A549 (cell line): ENCODE data around the gene OBSCN. TPM values are rescaled to one million over a fixed set of nuclear protein-coding genes. Genes with fewer than 3 reads are reported as not detected.
A peak's percentile ranks its signal among the peaks of the same experiment; 100 is the strongest.

Experiments
- ATAC-seq, 2 experiments: fragments of 200-7000 bp in 1 of 2; fragments of >200 bp in 1 of 2; cut with Nextera tagmentation in 1 of 2; cut with Tn5 transposase in 1 of 2; 3 replicates each; pipeline versions ENCODE4 v1.8.0 to v1.9.1; 2018 to 2020; ENCODE audit warnings: mild to moderate bottlenecking in 1 of 2, moderate library complexity in 1 of 2
- CTCF ChIA-PET: fragments of 300-600 bp; sonication (Branson Sonifier 250); formaldehyde crosslinking; extraction: SDS; loops from one replicate; lab custom pipeline; 2021; ENCODE audit warnings: antibody characterized with exemption, inconsistent platforms; lab: Yijun Ruan, JAX
- POLR2A ChIA-PET: fragments of 350-600 bp; formaldehyde crosslinking; extraction: SDS; loops from one replicate; lab custom pipeline; 2021; ENCODE audit warnings: antibody characterized with exemption, inconsistent platforms; lab: Yijun Ruan, JAX
- DNase-seq, 2 experiments: peaks; one replicate each; pipeline versions ENCODE4 v3.0.0 to v3.0.0-alpha.2; 2011 to 2016; ENCODE audit warnings: low read depth in 1 of 2, low spot score in 1 of 2
- FAIRE-seq: peaks from 2 replicates; lab custom pipeline; 2011; peaks lifted over from hg19 to GRCh38; lab: Jason Lieb, UNC
- H3K27ac ChIP-seq, 2 experiments: fragments of >200 bp; sonication (Bioruptor Twin); formaldehyde crosslinking; 3 replicates each; pipeline ENCODE4 v1.5.1; 2016 to 2017
- H3K4me1 ChIP-seq: fragments of >200 bp; sonication (Bioruptor Twin); formaldehyde crosslinking; 3 replicates; pipeline ENCODE4 v1.6.1; 2016
- H3K4me2 ChIP-seq: fragments of >200 bp; sonication (Bioruptor Twin); formaldehyde crosslinking; 3 replicates; pipeline ENCODE4 v1.6.1; 2016
- H3K4me3 ChIP-seq: fragments of >200 bp; sonication (Bioruptor Twin); formaldehyde crosslinking; 3 replicates; pipeline ENCODE4 v1.5.1; 2016
- H3K9me3 ChIP-seq: fragments of >200 bp; sonication (Bioruptor Twin); formaldehyde crosslinking; 3 replicates; pipeline ENCODE4 v1.6.1; 2016
- ATOH8 ChIP-seq: fragments of 250-450 bp; sonication (Bioruptor Pico); IDR thresholded peaks from 2 replicates; pipeline ENCODE4 v1.5.0; 2020; ENCODE audit warnings: low read depth, mild to moderate bottlenecking, moderate library complexity
- BHLHE40 ChIP-seq: IDR thresholded peaks from 2 replicates; pipeline ENCODE4 v1.6.1; 2012; ENCODE audit warnings: low read depth, low read length, inconsistent platforms
- CHD2 ChIP-seq: fragments of 150-350 bp; IDR thresholded peaks from 2 replicates; pipeline ENCODE4 v1.6.1; 2014; ENCODE audit warnings: low read length; ENCODE audit not compliant: partially characterized antibody
- EHF ChIP-seq: fragments of 250-450 bp; sonication (Bioruptor Pico); IDR thresholded peaks from 2 replicates; pipeline ENCODE4 v1.5.0; 2020; ENCODE audit warnings: mild to moderate bottlenecking
- EP300 ChIP-seq, 2 experiments: fragments of >200 bp; sonication (Bioruptor Twin); formaldehyde crosslinking; IDR thresholded peaks; 2 replicates in 1 of 2; 3 replicates in 1 of 2; pipeline ENCODE4 v1.6.1; 2016 to 2017
- FOSB ChIP-seq: fragments of 250-450 bp; sonication (Bioruptor Pico); IDR thresholded peaks from 2 replicates; pipeline ENCODE4 v1.5.0; 2020; ENCODE audit warnings: mild to moderate bottlenecking, moderate library complexity
- FOSL2 ChIP-seq, 2 experiments: fragments of 450-650 bp in 1 of 2; fragments of >200 bp in 1 of 2; sonication (Bioruptor Twin) in 1 of 2; formaldehyde crosslinking; IDR thresholded peaks; 2 replicates each; pipeline versions ENCODE4 v1.5.0 to v1.6.1; 2016 to 2020; ENCODE audit warnings: mild to moderate bottlenecking in 1 of 2, moderate library complexity in 1 of 2
- FOXS1 ChIP-seq: fragments of 250-450 bp; sonication (Bioruptor Pico); IDR thresholded peaks from 2 replicates; pipeline ENCODE4 v1.5.0; 2020; ENCODE audit warnings: mild to moderate bottlenecking, moderate library complexity
- HDAC2 ChIP-seq: fragments of 200-600 bp; sonication (generic); IDR thresholded peaks from 2 replicates; pipeline ENCODE4 v1.6.1; 2016
- HES2 ChIP-seq: fragments of >200 bp; sonication (Bioruptor Twin); formaldehyde crosslinking; IDR thresholded peaks from 2 replicates; pipeline ENCODE4 v1.6.1; 2016
- HOXA7 ChIP-seq: fragments of 250-450 bp; sonication (Bioruptor Pico); IDR thresholded peaks from 2 replicates; pipeline ENCODE4 v1.5.0; 2020; ENCODE audit warnings: mild to moderate bottlenecking, moderate library complexity
- JUN ChIP-seq, 2 experiments: fragments of >200 bp; sonication (Bioruptor Twin); formaldehyde crosslinking; IDR thresholded peaks; 2 replicates in 1 of 2; 3 replicates in 1 of 2; pipeline ENCODE4 v1.6.1; 2016 to 2017
- JUNB ChIP-seq: fragments of >200 bp; sonication (Bioruptor Twin); formaldehyde crosslinking; IDR thresholded peaks from 2 replicates; pipeline ENCODE4 v1.6.1; 2016
- KDM5A ChIP-seq: fragments of 200-600 bp; sonication (generic); IDR thresholded peaks from 2 replicates; pipeline ENCODE4 v1.6.1; 2016; ENCODE audit warnings: antibody characterized with exemption, mild to moderate bottlenecking
- MAFK ChIP-seq: fragments of 450-650 bp; IDR thresholded peaks from 2 replicates; pipeline ENCODE4 v1.6.1; 2014; ENCODE audit not compliant: partially characterized antibody
- NFE2L2 ChIP-seq: fragments of 150-350 bp; conservative IDR thresholded peaks from 2 replicates; pipeline ENCODE4 v1.6.1; 2014; ENCODE audit warnings: low read length
- NPAS2 ChIP-seq: fragments of 250-450 bp; sonication (Bioruptor Pico); IDR thresholded peaks from 2 replicates; pipeline ENCODE4 v1.8.0; 2022; ENCODE audit warnings: mild to moderate bottlenecking, moderate library complexity, borderline replicate concordance
- PHF8 ChIP-seq: fragments of 200-600 bp; sonication (generic); IDR thresholded peaks from 2 replicates; pipeline ENCODE4 v1.6.1; 2016; ENCODE audit warnings: low read depth, mild to moderate bottlenecking, antibody characterized with exemption, moderate library complexity, borderline replicate concordance
- RFX5 ChIP-seq: fragments of 450-650 bp; IDR thresholded peaks from 2 replicates; pipeline ENCODE4 v1.7.1; 2014; ENCODE audit warnings: antibody characterized with exemption, mild to moderate bottlenecking, moderate library complexity
- SREBF2 ChIP-seq: fragments of 450-650 bp; IDR thresholded peaks from 2 replicates; pipeline ENCODE4 v1.6.1; 2014; ENCODE audit warnings: mild to moderate bottlenecking, moderate library complexity
- TP53 ChIP-seq: fragments of 250-450 bp; sonication (Bioruptor Pico); IDR thresholded peaks from 2 replicates; pipeline ENCODE4 v1.5.0; 2021; ENCODE audit warnings: mild to moderate bottlenecking, moderate library complexity
- USF2 ChIP-seq: fragments of 450-650 bp; IDR thresholded peaks from 2 replicates; pipeline ENCODE4 v1.6.1; 2014; ENCODE audit warnings: antibody characterized with exemption
- ZFP36 ChIP-seq: fragments of 450-650 bp; IDR thresholded peaks from 2 replicates; pipeline ENCODE4 v1.6.1; 2014; ENCODE audit warnings: borderline replicate concordance; ENCODE audit not compliant: partially characterized antibody
- WGBS: methylation state at CpG from one replicate; pipeline ENCODE4 v1.1.6; 2017; ENCODE audit errors: missing lambda C conversion rate; 5-methylcytosine and 5-hydroxymethylcytosine counted together
- polyA plus RNA-seq, 4 experiments: library from polyadenylated mRNA; depleted of rRNA in 3 of 4; stranded (reverse); fragments of >200 nt; fragmentation: RNase III in 1 of 4; extraction: RNeasy Plus Mini Kit Qiagen cat#74134 plus additional on column Dnase treatment in 1 of 4; gene quantifications; 2 replicates in 3 of 4; 3 replicates in 1 of 4; pipeline ENCODE4 v1.2.3, GENCODE V29; 2011 to 2017
- TF ChIP-seq, protein P1 (sequence below): fragments of >200 bp; sonication (Bioruptor Twin); formaldehyde crosslinking; IDR thresholded peaks from 3 replicates; pipeline ENCODE4 v1.5.1; 2016
- TF ChIP-seq, protein P2 (sequence below): fragments of 250-450 bp; sonication (Bioruptor Pico); IDR thresholded peaks from 2 replicates; pipeline ENCODE4 v1.5.0; 2021; ENCODE audit warnings: mild to moderate bottlenecking, moderate library complexity, borderline replicate concordance

Gene OBSCN
- polyA plus RNA-seq, 2 of the 4 experiments (the other 2 are of a cell fraction) = 3.1 to 6.8 TPM

- WGBS = 55% methylated on average over 2 of the region's 2 CpGs
- DNase-seq (no peak), ATAC-seq (no peak), FAIRE-seq (peak; percentile 7)
- Histone ChIP-seq H3K4me1 (no peaks in the 10 kb centered on the region), H3K4me3 (no peak overlapping the region), H3K9me3 (peaks cover 38% of the 10 kb centered on the region), H3K27ac (no peak overlapping the region), H3K4me2 (no peak overlapping the region)
- ChIA-PET POLR2A (no interaction called here), CTCF (no interaction called here)
- TF ChIP-seq KDM5A (no peak), ATOH8 (CRISPR knock-in tag) (no peak), NPAS2 (CRISPR knock-in tag) (no peak), FOXS1 (CRISPR knock-in tag) (no peak), PHF8 (no peak), HOXA7 (CRISPR knock-in tag) (no peak), RFX5 (no peak)
Measured at GRCh38 chr1:228234921-228235320, 27.1 kb downstream of the OBSCN start.

DNA sequence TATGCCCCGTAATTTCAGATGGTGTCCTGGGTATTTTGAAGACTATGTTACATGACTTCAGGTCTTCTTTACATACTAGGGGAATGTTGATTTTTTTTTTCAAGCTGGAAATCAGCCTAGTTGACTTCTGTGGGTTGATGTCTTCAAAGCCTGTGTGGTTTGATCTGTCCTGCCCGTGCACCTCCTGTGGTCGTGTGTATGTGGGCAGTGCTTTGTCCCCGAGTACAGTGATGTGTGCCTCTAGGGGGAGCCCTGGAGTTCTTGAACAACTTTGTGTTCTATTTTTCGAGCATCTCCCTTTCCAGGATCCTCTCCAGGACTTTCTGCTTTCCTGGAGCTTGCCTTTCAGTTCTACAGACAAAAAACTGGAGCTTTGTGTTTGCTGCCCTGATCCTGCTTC lies 28.9 kb downstream of the OBSCN start:
- peak in 1 of 2 experiments; percentile 42 for DNase-seq
- H3K4me2 ChIP-seq = no peak overlapping the region
- H3K4me1 ChIP-seq = no peaks in the 10 kb centered on the region
- WGBS = 70% methylated on average over 5 of the region's 5 CpGs
- peaks cover 53% of the 10 kb centered on the region for H3K9me3 ChIP-seq
- POLR2A ChIA-PET = no interaction called here
- CTCF ChIA-PET = interaction anchor here (0.8 to 0.9 kb wide), 2 partner anchors 23 to 232 kb away, joined by 3 read pairs; no protein-coding TSS in a partner anchor
- TF ChIP-seq TP53 (CRISPR knock-in tag) (no peak), FOSB (CRISPR knock-in tag) (no peak), SREBF2 (no peak), EHF (no peak), MAFK (no peak), HDAC2 (no peak), ZFP36 (no peak), JUNB (no peak)
- TF ChIP-seq, protein P1, sequence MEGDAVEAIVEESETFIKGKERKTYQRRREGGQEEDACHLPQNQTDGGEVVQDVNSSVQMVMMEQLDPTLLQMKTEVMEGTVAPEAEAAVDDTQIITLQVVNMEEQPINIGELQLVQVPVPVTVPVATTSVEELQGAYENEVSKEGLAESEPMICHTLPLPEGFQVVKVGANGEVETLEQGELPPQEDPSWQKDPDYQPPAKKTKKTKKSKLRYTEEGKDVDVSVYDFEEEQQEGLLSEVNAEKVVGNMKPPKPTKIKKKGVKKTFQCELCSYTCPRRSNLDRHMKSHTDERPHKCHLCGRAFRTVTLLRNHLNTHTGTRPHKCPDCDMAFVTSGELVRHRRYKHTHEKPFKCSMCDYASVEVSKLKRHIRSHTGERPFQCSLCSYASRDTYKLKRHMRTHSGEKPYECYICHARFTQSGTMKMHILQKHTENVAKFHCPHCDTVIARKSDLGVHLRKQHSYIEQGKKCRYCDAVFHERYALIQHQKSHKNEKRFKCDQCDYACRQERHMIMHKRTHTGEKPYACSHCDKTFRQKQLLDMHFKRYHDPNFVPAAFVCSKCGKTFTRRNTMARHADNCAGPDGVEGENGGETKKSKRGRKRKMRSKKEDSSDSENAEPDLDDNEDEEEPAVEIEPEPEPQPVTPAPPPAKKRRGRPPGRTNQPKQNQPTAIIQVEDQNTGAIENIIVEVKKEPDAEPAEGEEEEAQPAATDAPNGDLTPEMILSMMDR = no peak
- ATAC-seq = no peak
- no peak overlapping the region for H3K27ac ChIP-seq
- H3K4me3 ChIP-seq = no peak overlapping the region
- no peak for FAIRE-seq

- FAIRE-seq = no peak
Measured at GRCh38 chr1:228238007-228238406, 30.2 kb downstream of the OBSCN start.

More at GRCh38 chr1:228238007-228238406, 30.2 kb downstream of the OBSCN start:
- no peak overlapping the region for H3K4me3 ChIP-seq
- H3K27ac ChIP-seq = no peak overlapping the region
- CTCF ChIA-PET = no interaction called here
- no peaks in the 10 kb centered on the region for H3K4me1 ChIP-seq
- POLR2A ChIA-PET = no interaction called here
- no peak overlapping the region for H3K4me2 ChIP-seq
- TF ChIP-seq MAFK = no peak
- TF ChIP-seq BHLHE40 = no peak
- TF ChIP-seq JUN (IDR thresholded peaks at IDR 0.05) = no peak
- TF ChIP-seq FOSL2 (IDR thresholded peaks at IDR 0.05) = no peak
- no peak for TF ChIP-seq FOSL2 (CRISPR knock-in tag; IDR thresholded peaks at IDR 0.05)
- no peak for TF ChIP-seq HES2
- no peak for TF ChIP-seq USF2
- TF ChIP-seq NFE2L2 = no peak
- TF ChIP-seq, protein P2, sequence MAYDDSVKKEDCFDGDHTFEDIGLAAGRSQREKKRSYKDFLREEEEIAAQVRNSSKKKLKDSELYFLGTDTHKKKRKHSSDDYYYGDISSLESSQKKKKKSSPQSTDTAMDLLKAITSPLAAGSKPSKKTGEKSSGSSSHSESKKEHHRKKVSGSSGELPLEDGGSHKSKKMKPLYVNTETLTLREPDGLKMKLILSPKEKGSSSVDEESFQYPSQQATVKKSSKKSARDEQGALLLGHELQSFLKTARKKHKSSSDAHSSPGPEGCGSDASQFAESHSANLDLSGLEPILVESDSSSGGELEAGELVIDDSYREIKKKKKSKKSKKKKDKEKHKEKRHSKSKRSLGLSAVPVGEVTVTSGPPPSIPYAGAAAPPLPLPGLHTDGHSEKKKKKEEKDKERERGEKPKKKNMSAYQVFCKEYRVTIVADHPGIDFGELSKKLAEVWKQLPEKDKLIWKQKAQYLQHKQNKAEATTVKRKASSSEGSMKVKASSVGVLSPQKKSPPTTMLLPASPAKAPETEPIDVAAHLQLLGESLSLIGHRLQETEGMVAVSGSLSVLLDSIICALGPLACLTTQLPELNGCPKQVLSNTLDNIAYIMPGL (CRISPR knock-in tag) = no peak
- TF ChIP-seq EP300 (IDR thresholded peaks at IDR 0.05) = no peak
- no peak for TF ChIP-seq CHD2
- TF ChIP-seq, all 56 proteins: peak for 0
- ATAC-seq = no peak
- DNase-seq = no peak
- WGBS = 95% methylated on average over 7 of the region's 7 CpGs
- H3K9me3 ChIP-seq = peaks cover 62% of the 10 kb centered on the region
